HG03280 (cell line): Measurements from ENCODE around the gene LSS.
A peak's percentile ranks its signal among the peaks of the same experiment; 100 is the strongest.
"Not testable (repeated sequence)": the region's sequence is repeated elsewhere in the genome, so short reads cannot be mapped to it uniquely, and the experiment has no call there.

Experiments
- ATAC-seq: cut with Tn5 transposase; IDR thresholded peaks from one replicate; pipeline ENCODE4 v1.9.1; 2021; ENCODE audit warnings: mild to moderate bottlenecking, moderate library complexity; ENCODE audit not compliant: unreplicated experiment

The LSS gene

DNA sequence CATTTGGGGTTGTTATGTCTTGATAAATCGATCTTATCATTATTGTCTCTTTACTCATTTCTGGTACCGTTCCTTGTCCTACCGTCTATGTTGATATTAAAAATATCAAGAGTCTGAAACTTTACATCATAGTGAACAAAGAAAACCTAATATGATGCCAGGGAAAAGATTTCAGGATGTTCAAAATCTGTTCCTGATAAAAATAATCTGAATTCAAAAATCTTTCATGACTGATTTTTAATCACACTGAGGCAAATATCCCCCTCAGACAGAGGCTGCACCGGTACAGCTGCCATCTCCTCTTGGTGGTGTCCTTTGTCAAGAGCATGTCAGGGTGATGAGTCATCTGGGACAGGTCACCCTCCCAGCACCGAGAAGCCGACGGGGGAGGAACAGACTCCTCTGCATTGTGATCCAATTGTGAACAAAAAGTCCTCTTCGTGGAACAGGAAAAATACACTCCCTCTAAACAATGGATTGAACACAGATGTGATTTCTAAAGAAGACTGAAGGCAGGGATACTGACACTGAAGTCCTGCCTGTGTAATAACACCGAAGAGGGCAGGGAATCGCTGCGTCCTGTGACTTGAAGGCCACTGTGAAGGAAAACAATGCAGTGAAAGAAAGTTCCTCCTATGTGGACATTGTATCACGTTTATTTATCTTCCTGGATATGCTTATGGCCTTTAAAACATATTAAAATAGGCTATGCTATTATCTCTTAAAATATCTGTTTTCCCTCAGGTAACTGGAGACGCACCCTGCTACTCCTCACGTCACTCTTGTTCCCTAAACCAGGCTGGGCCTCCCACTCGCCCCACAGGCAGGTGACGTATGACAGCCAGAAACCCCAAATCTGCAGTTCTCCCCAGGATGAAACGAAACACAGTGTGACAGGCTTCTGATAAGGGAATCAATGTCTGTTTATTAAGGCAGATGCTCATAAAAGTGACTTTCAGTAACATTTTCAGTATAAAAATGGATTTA, 40.1 kb downstream of the LSS start:
- ATAC-seq, result no peak

DNA sequence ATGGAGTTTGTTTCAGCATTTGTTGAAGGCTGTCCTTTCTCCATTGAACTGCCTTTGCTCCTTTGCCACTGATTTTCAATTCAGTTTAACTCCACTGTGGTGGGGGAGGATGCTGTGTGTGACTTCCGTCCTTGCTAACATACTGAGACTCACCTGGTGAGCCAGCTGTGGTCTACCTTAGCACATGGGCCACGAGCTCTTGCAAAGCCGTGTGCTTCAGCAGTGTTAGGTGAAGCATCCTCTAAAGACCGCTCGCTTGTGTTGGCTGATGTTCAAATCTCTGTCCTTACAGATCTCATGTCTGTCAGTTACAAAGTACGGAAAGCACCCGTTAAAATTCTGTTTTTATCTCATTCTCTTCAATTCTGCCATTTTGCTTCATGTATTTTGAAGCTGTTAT, 40.8 kb downstream of the LSS start:
- ATAC-seq, result no peak

DNA sequence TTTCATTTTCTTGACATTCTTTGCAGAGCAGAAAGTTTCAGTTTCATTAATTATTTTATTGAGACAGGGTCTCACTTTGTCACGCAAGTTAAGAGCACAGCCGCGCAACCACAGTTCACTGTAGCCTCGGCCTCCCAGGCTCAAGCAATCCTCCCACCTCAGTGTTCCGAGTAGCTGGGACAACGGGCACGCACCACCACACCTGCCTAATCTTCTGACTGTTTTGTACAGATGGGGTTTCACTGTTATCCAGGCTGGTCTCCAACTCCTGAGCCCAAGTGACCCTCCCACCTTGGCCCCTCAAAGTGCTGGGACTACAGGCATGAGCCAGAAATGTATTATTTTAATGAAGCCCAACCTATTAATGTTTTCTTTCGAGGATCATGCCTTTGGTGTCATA, 41.3 kb downstream of the LSS start:
- no peak for ATAC-seq

DNA sequence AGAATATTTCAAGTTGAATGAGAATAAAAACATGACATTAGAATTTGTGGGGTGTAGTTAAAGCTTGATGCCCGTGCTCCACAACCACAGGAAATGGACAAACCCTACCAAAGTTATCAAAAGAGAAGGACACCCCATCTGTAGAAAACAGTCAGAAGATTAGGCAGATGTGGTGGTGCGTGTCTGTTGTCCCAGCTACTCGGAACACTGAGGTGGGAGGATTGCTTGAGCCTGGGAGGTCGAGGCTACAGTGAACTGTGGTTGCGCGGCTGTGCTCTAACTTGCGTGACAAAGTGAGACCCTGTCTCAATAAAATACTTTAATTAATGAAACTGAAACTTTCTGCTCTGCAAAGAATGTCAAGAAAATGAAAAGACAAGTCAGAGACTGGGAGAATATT, 42.9 kb downstream of the LSS start:
- ATAC-seq, result no peak

DNA sequence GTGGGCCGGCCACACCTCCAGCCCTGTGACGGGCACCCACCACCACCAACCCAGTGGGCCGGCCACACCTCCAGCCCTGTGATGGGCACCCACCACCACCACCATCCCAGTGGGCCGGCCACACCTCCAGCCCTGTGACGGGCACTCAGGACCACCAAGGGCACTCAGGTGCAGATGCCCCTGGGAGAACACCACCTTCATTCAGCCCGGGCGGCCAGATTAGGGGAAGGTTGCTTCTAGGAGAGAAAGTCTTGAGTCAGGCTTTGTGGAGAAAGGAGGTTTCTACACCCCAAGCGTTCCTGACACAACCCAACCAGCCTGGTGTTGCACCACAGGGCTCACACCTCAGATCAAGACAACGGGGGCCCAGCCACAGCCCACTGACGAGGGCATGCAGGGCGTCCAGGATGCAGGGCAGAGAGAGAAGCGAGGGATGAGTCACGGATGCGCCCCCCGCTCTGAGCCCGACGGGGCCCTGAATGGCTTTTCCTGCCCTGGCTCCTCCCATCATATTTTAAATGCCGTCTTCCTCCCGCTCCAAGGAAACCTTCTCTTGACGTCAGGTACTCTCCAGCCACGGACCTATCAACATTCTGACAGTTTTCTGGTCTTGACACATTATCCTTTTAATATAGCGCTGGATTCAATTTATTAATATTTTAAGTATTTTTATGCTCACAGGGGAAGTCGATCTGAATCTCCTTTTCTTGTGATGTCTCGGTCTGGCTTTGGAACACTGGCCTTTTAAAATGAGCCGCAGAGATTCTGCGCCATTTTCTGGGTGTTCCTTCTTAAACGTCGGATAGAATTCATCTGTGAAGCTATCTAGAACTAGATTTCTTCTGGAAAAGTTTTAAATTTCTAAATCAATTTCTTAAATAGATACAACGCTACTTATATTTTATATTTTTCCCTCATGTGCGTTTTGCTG, 43.7 kb downstream of the LSS start:
- peak; percentile 60 for ATAC-seq

DNA sequence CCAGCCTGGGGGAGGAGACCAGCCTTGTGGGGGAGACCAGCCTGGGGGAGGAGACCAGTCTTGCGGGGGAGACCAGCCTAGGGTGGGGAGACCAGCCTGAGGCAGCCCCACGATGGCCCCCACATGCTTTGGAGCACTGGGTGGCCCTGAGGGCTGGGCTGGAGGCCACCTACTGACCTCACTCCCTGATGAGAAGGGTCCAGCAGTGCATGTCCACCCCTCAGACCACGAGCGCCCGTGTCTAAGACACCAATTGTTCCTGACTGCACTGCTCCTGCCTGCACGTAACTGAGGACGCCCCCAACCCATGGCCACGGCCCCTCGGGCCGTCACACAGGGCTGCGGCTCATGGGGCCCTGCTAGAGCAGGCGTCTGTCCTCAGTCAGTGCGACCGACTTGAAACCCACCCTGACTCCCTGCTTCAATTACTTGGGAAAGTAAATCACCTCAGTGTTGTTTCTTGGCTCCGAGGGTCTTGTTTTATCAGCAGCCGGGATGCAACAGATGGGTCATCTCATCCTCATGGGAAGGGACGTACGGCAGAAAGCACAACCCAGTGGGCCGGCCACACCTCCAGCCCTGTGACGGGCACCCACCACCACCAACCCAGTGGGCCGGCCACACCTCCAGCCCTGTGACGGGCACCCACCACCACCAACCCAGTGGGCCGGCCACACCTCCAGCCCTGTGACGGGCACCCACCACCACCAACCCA, 44.5 kb downstream of the LSS start, which contains the start of gene SPATC1L:
SPATC1L (minus strand) TSS at position 550 of the 715 bp plus-strand sequence. CDS start 1,643 bp downstream, outside the sequence.
- peak; percentile 53 for ATAC-seq

DNA sequence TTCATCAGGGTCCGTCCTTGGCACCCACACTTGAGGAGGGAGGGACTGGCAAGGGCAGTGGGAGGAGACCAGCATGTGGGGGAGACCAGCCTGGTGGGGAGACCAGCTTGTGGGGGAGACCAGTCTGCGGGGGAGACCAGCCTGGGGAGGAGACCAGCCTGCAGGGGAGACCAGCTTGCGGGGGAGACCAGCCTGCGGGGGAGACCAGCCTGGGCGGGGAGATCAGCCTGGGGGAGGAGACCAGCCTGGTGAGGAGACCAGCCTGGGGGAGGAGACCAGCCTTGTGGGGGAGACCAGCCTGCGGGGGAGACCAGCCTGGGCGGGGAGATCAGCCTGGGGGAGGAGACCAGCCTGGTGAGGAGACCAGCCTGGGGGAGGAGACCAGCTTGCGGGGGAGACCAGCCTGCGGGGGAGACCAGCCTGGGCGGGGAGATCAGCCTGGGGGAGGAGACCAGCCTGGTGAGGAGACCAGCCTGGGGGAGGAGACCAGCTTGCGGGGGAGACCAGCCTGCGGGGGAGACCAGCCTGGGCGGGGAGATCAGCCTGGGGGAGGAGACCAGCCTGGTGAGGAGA, 45.2 kb downstream of the LSS start:
- ATAC-seq, result not testable (repeated sequence)

DNA sequence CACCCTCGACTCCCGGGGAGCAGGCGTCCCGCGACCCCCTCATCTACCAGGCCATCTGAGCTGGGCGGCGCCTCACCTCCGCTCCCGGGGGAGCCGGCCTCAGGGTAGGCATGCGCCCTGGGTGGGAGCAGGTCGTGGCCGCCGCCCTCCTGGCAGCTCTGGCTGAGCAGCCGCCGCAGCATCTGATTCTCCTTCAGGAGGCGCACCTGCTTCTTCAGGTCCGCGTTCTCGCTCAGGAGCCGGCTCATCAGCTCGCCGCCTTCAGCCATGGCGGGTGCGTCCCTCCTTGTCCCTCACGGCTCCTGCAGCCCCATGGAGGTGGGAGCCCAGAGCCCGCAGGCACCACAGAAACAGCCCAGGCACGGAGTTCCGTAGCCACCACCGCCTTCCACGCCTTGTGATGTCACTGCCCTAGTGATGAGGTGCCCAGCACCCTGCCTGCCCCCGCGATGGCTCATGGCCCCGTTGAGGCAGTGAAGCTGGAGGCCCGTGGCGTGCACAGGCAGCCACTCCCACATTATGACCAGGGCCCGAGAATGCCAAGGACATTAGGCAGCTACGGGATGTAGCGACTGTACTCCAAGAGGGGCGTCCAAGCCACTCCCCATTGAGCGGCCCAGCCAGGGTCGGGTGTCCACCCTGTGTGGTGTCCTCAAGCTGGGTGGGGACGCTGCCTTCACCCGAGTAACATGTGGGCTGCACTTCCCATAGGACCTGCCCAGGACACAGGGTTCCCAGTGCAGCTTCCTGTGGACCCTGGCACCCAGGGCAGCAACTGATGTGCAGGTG, 45.8 kb downstream of the LSS start:
- no peak for ATAC-seq

DNA sequence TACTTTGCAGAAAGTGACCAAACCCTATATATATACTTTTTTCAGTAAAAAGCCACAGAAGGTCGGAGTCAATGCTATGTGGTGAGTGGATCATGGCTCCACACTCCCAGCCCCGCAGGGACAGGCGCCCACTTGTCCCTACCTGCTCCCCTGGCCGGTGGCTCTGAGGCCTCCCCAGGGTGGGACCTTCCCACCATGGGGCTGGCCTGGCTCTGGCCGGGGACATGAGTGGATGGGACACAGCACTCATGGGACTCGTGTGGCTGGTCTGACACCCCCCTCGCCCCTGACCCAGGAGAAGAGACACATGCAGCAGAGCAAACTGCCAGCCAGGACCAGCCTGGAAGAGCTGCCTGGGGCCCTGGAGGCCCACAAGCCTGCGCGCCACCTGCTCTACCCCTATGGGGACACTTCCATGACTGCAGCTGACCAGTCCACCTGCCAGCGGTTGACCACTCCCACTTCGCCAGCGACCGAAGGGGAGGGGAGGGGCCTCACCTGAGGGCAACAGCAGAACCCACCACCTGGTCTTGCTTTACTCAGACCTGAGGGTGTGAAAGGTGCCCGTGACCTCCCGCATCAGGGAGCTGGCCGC, 46.5 kb downstream of the LSS start:
- no peak for ATAC-seq

DNA sequence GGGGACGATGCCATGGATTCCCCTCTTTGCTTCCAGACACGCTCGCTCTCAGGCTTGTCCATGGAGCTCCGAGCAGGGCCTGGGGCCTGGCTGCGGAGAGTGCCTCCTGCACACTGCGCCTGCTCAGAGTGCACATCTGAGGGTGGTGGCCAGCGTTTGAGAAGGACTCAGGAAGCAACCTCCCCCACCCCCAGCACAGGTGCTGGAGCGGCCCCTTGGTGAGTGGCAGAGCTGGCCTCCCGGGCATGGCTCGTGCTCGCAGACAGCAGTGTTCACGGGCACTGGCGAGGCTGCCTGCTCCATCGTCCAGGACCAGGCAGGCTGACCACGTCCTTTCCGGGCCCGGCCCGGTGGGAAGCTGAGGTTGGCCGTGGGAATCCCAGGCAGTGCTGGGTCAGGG, 47.1 kb downstream of the LSS start:
- no peak for ATAC-seq

DNA sequence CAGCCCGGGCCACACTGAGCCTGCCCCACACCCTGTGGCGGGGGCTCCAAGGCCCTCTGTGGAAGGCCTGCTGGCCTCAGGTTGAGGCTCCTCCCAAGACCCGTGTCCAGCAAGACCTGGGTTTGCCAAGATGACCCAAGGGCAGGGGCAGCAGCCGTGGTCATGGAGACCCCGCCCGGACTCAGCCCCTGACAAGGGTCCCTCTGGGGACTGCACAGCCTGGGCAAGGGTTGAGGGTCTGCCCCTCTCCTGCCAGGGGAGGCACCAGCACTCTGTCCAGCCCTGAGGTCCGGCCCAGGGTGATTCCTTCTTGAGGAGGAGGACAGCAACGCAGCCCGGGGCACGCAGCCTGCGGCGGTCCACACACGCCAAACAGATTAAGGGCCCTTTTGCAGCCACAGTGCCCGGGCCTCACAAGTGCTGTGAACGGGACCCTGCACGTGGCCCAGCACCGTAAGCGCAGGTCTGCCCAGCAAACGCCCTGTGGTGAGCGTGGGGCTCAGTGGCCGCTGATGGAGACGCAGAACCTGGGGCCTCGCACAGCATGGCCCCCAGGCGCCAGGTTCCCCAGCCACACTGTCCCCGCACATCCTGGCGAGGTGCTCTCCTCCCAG, 47.7 kb downstream of the LSS start:
- ATAC-seq, result no peak

DNA sequence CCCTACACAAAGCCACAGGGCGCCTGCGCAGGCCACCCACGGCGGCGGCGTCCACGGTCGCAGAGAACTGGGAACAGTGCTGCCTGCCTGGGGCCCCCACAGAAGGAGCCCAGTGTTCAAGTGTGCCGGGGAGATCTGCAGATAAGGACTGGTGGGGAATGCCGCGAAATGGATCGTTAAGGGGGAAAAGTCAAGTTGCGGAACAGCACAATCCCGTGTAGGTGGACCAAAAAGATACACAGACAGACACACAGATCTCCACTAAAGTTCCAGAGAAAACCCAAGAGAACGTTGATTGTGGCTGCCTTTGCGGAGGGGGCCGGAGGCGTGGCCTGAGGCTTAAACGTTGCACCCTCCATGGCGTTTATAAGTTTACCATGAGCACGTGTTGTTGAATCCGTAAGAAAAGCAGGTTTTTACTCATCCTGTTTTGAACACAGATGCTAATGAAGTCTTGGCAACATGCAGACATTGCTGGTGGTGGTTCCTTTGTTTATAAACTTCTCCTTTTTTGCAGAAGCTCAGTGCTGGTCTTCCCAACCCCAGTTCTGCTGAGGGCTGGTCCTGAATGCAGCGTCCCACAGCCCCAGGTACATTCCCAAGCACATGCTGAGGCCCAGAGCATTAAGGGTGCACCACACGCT, 48.4 kb downstream of the LSS start:
- no peak for ATAC-seq

DNA sequence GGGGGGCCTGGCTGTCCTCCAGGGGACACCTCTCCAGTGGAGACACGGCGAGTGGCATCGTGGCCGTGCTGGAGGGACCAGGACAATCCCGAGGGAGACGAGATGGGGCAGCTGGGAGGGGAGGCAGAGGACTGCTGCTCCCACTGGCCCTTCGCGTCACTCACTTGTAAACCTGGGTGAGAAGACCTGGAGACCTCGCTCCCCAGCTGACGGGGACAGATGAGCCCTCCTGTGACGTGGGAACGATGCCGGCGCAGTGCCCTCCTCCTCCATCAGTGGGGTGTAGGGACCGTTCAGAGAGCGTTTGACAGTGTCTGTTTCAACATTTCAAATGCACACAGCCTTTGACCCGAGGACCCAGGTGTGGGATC, 48.9 kb downstream of the LSS start:
- no peak for ATAC-seq

DNA sequence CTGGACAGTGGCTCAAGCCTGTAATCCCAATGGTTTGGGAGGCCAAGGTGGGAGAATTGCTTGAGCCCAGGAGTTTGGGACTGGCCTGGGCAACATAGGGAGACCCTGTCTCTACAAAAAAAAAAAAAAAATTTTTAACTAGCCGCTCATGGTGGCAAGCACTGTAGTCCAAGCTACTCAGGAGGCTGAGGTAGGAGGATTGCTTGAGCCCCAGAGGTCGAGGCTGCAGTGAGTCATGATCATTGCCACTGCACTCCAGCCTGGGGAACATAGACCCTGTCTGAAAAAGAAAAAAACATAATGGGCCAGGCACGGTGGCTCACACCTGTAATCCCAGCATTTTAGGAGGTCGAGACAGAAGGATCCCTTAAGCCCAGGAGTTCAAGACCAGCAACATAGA, 49.6 kb downstream of the LSS start:
- no peak for ATAC-seq

DNA sequence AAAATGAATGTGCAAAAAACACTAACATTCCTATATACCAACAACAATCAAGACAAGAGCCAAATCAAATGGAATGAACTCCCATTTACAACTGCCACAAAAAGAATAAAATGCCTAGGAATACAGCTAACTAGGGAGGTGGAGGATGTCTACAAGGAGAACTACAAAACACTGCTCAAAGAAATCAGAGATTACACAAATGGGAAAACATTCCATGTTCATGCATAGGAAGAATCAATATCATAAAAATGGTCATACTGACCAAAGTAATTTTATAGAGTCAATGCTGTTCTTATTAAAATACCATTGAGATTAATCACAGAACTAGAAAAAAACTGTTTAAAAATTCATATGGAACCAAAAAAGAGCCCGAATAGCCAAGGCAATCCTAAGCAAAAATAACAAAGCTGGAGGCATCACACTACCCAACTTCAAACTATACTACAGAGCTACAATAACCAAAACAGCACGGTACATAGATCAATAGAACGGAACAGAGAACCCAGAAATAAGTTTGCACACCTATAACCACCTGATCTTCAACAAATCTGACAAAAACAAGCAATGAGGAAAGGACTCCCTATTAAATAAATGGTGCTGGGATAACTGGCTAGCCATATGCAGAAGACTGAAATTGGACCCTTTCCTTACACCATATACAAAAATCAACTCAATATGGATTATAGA, 52.0 kb downstream of the LSS start:
- ATAC-seq, result not testable (repeated sequence)

DNA sequence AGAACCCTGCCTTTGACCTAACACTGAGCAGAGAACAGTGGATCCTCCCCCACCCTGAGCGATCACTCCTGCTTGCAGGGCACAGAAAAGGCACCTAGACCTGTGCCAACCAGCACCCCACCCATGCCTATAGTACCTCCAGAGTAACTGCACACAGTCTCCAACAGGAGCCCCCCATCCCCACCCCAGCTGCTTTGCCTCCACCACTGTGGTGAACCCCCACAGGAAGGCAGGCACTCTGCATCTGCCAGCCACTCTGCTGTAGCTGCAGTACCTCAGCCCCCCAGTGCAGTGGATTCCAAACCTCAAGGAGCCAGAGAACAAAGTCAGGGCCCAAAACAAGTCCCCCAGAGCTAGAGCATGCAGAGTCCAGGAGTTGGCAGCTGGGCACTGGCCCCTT, 55.0 kb downstream of the LSS start:
- no peak for ATAC-seq

DNA sequence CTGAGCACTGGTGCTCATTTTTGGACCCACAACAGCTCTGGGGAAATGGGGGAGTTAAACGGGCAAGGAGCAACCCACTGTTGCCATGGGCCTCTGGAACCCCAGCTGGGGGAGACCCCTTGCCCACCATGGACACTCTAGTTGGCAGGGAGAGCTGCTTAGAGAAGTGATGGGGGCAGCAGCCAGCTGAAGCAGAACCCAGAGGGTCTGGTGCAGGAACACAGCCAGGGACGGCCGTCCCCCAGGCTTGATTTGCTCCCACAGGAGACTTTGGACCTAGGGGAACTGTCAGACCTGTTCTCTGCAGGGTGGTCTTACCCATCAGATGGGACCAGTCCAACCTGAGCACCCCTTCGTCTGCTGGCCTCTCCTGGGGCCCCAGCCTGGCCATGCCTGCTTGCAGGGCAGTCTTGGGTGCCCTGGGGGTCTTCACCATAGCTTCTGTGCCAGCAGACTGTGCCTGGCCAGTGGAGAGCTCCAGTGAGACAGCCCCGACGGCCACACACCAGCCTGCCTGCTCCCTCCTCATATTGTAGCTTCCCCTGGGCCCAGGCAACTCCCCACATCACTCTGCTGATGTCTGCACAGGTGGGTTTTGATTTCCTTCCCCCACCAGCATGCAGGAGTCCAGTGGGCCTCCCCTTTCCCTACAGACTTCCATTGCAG, 55.6 kb downstream of the LSS start:
- no peak for ATAC-seq
